HFFc6 (cell line): ENCODE measurements around the gene GRXCR2. TPM values are rescaled to one million over a fixed set of nuclear protein-coding genes. Genes with fewer than 3 reads are reported as not detected.
A peak's percentile ranks its signal among the peaks of the same experiment; 100 is the strongest.

Experiments
- DNase-seq: peaks from one replicate; pipeline ENCODE4 v3.0.0-alpha.2; 2018
- H3K27ac Mint-ChIP-seq: 2 replicates; pipeline ENCODE4 v1.8.0; 2020; ENCODE audit warnings: mild to moderate bottlenecking, mixed read lengths
- H3K27me3 Mint-ChIP-seq: 2 replicates; pipeline ENCODE4 v1.8.0; 2021; ENCODE audit warnings: mild to moderate bottlenecking, moderate library complexity, mixed read lengths; ENCODE audit not compliant: insufficient read depth
- H3K36me3 Mint-ChIP-seq: 2 replicates; pipeline ENCODE4 v1.8.0; 2021; ENCODE audit warnings: low read depth, mixed read lengths
- H3K4me1 Mint-ChIP-seq: 2 replicates; pipeline ENCODE4 v1.8.0; 2020; ENCODE audit warnings: low read depth, mixed read lengths
- H3K4me3 Mint-ChIP-seq: 2 replicates; pipeline ENCODE4 v1.8.0; 2020; ENCODE audit warnings: mild to moderate bottlenecking, moderate library complexity, mixed read lengths
- H3K9me3 Mint-ChIP-seq: 2 replicates; pipeline ENCODE4 v1.8.0; 2020; ENCODE audit warnings: mild to moderate bottlenecking, mixed read lengths
- CTCF ChIP-seq: fragments of 200-600 bp; sonication (generic); IDR thresholded peaks from 2 replicates; pipeline ENCODE4 v1.5.0; 2021; ENCODE audit warnings: antibody characterized with exemption, mild to moderate bottlenecking
- total RNA-seq, 6 experiments: library from RNA; stranded (reverse); fragmentation: NEBNext Ultra II Directional; extraction: Animal tissue kit (Norgen Biotek cat#: 25700); gene quantifications; 2 replicates in 1 of 6; 3 replicates in 5 of 6; pipeline ENCODE4 v1.2.3, GENCODE V29; 2021

Gene GRXCR2
- total RNA-seq, 6 experiments from 2014 or later: not detected

GRCh38 chr5:145812877-145813276, 59.9 kb downstream of the GRXCR2 start:
- TF ChIP-seq CTCF: no peak
- no peaks in the 10 kb centered on the region for H3K9me3 Mint-ChIP-seq
- no peaks in the 10 kb centered on the region for H3K27me3 Mint-ChIP-seq

GRCh38 chr5:145811834-145812625, 60.8 kb downstream of the GRXCR2 start:
- Mint-ChIP-seq H3K27me3 (no peaks in the 10 kb centered on the region), H3K4me1 (no peaks in the 10 kb centered on the region), H3K9me3 (no peaks in the 10 kb centered on the region), H3K36me3 (peaks cover 4% of the 10 kb centered on the region; the same call in 1 of the 2 replicates), H3K4me3 (no peak overlapping the region), H3K27ac (no peak overlapping the region)
- peak; percentile 72 for TF ChIP-seq CTCF
- peak; percentile 63 for DNase-seq

More at GRCh38 chr5:145812877-145813276, 59.9 kb downstream of the GRXCR2 start:
- H3K4me3 Mint-ChIP-seq: no peak overlapping the region
- H3K36me3 Mint-ChIP-seq: peaks cover 4% of the 10 kb centered on the region; the same call in 1 of the 2 replicates
- H3K27ac Mint-ChIP-seq: no peak overlapping the region
- DNase-seq: no peak
- H3K4me1 Mint-ChIP-seq: no peaks in the 10 kb centered on the region

Other genes with a start within 250 kb of the GRXCR2 start
- gene PRELID2, start 37.7 kb downstream of the GRXCR2 start, total RNA-seq: 1 to 10 TPM; 3.6 to 8.8 (median 6.4) TPM
- gene SH3RF2, start 63.6 kb upstream of the GRXCR2 start, total RNA-seq: 1 to 10 TPM in 2 of 6 experiments, under 1 TPM in 4; 0.43 to 1.7 (median 0.66) TPM
- gene PLAC8L1, start 232.6 kb upstream of the GRXCR2 start, total RNA-seq: under 1 TPM in 3 of 6 experiments, not detected in 3; 0.38 to 0.61 (median 0.46) TPM